GM18502 (cell line): ENCODE measurements around the gene GPC5.
"Not testable (repeated sequence)": the region's sequence is repeated elsewhere in the genome, so short reads cannot be mapped to it uniquely, and the experiment has no call there.

ENCODE experiments used
- ATAC-seq: cut with Tn5 transposase; IDR thresholded peaks from one replicate; pipeline ENCODE4 v1.9.1; 2021; ENCODE audit warnings: mild to moderate bottlenecking; ENCODE audit not compliant: unreplicated experiment, poor library complexity

The GPC5 gene

GRCh38 chr13:92734545-92734944 is 1336.1 kb downstream of the GPC5 start:
- no peak for ATAC-seq

- no peak for ATAC-seq
These were observed 1337.5 kb downstream of the GPC5 start for GRCh38 chr13:92735909-92736308.

- no peak for ATAC-seq
These were observed 1340.9 kb downstream of the GPC5 start for GRCh38 chr13:92739306-92739818.

GRCh38 chr13:92743992-92744391 is 1345.6 kb downstream of the GPC5 start:
- ATAC-seq = no peak

- ATAC-seq = no peak
These were observed 1346.8 kb downstream of the GPC5 start for GRCh38 chr13:92745258-92745657.

GRCh38 chr13:92752705-92753104 is 1354.3 kb downstream of the GPC5 start:
- ATAC-seq = not testable (repeated sequence)

- ATAC-seq = no peak
These were observed 1363.3 kb downstream of the GPC5 start for GRCh38 chr13:92761710-92762109.

GRCh38 chr13:92767468-92767867 is 1369.0 kb downstream of the GPC5 start:
- ATAC-seq = no peak

GRCh38 chr13:92768602-92769001 is 1370.2 kb downstream of the GPC5 start:
- ATAC-seq = no peak

GRCh38 chr13:92769046-92769445 is 1370.6 kb downstream of the GPC5 start:
- no peak for ATAC-seq

- no peak for ATAC-seq
These were observed 1377.2 kb downstream of the GPC5 start for GRCh38 chr13:92775658-92776057.

GRCh38 chr13:92781965-92782690 is 1383.7 kb downstream of the GPC5 start:
- ATAC-seq = no peak

- ATAC-seq = no peak
These were observed 1404.4 kb downstream of the GPC5 start for GRCh38 chr13:92802776-92803175.

GRCh38 chr13:92804346-92804745 is 1405.9 kb downstream of the GPC5 start:
- no peak for ATAC-seq

- no peak for ATAC-seq
These were observed 1406.5 kb downstream of the GPC5 start for GRCh38 chr13:92804926-92805325.

GRCh38 chr13:92805766-92806165 is 1407.3 kb downstream of the GPC5 start:
- no peak for ATAC-seq

GRCh38 chr13:92806215-92806614 is 1407.8 kb downstream of the GPC5 start:
- ATAC-seq = no peak

GRCh38 chr13:92807353-92807752 is 1408.9 kb downstream of the GPC5 start:
- ATAC-seq = no peak

GRCh38 chr13:92807966-92808365 is 1409.5 kb downstream of the GPC5 start:
- ATAC-seq = no peak

- no peak for ATAC-seq
These were observed 1422.9 kb downstream of the GPC5 start for GRCh38 chr13:92821324-92821723.

GRCh38 chr13:92823059-92823458 is 1424.6 kb downstream of the GPC5 start:
- ATAC-seq = no peak

GRCh38 chr13:92825938-92826596 is 1427.6 kb downstream of the GPC5 start:
- ATAC-seq = no peak
